K562 (cell line): ENCODE data around the gene MOB1B. TPM values are rescaled to one million over a fixed set of nuclear protein-coding genes. Genes with fewer than 3 reads are reported as not detected.

ENCODE experiments used
- ATAC-seq: fragments of 200-7000 bp; cut with Tn5 transposase; 3 replicates; pipeline ENCODE4 v1.9.1; 2020; ENCODE audit warnings: moderate library complexity
- BruUV-seq: library from RNA; stranded (reverse); fragments of 400-500 nt; replicated peaks from 2 replicates; lab custom pipeline; 2021; lab: Mats Ljungman, UMichigan
- CTCF ChIA-PET: fragments of 300-600 bp; formaldehyde crosslinking; extraction: SDS; loops from one replicate; lab custom pipeline; 2021; ENCODE audit warnings: low intra/inter-chr PET ratio; lab: Yijun Ruan, JAX
- POLR2A ChIA-PET: fragments of 300-600, 350-650 bp; sonication (Branson Sonifier 250); formaldehyde crosslinking; extraction: SDS; loops from one replicate; lab custom pipeline; 2021; ENCODE audit warnings: antibody characterized with exemption, inconsistent platforms; lab: Yijun Ruan, JAX
- DNase-seq, 4 experiments: peaks; one replicate each; pipeline versions ENCODE4 v3.0.0 to v3.0.0-alpha.2; 2011 to 2018; ENCODE audit warnings: low spot score in 3 of 4, mixed read lengths in 3 of 4; ENCODE audit errors: extremely low read depth in 1 of 4
- FAIRE-seq: peaks from 2 replicates; lab custom pipeline; 2011; peaks lifted over from hg19 to GRCh38; lab: Jason Lieb, UNC
- H2AFZ ChIP-seq: 2 replicates; pipeline ENCODE4 v1.6.0; 2011; ENCODE audit warnings: low read depth, low read length, control low read depth, inconsistent platforms
- H3K27ac ChIP-seq: fragments of 200-600 bp; 3 replicates; pipeline ENCODE4 v1.8.0; 2011; ENCODE audit warnings: low read depth, mild to moderate bottlenecking, control low read depth, inconsistent platforms, low read length, moderate library complexity, mixed read lengths; ENCODE audit errors: extremely low read depth
- H3K27me3 ChIP-seq, 2 experiments: fragments of 300-600 bp in 1 of 2; 2 replicates in 1 of 2; 3 replicates in 1 of 2; pipeline versions ENCODE4 v1.6.0 to v1.8.0; 2011; ENCODE audit warnings: inconsistent platforms in 2 of 2, low read length in 2 of 2, mild to moderate bottlenecking in 1 of 2, mixed read lengths in 1 of 2, moderate library complexity in 1 of 2; ENCODE audit not compliant: control insufficient read depth in 2 of 2, insufficient read depth in 2 of 2
- H3K36me3 ChIP-seq: fragments of 300-600 bp; 3 replicates; pipeline ENCODE4 v1.8.0; 2011; ENCODE audit warnings: mild to moderate bottlenecking, low read length, inconsistent platforms; ENCODE audit not compliant: control insufficient read depth, insufficient read depth
- H3K4me1 ChIP-seq, 2 experiments: fragments of 200-600 bp in 1 of 2; replicated peaks in 1 of 2; 2 replicates in 1 of 2; 3 replicates in 1 of 2; pipeline versions ENCODE4 v1.5.1 to v1.8.0; 2011; ENCODE audit warnings: inconsistent platforms in 2 of 2, low read length in 2 of 2, mild to moderate bottlenecking in 1 of 2, mixed read lengths in 1 of 2, moderate library complexity in 1 of 2; ENCODE audit not compliant: control insufficient read depth in 2 of 2, insufficient read depth in 2 of 2
- H3K4me2 ChIP-seq: 2 replicates; pipeline ENCODE4 v1.6.1; 2011; ENCODE audit warnings: low read length, control low read depth, inconsistent platforms, mixed read lengths; ENCODE audit not compliant: insufficient read depth
- H3K4me3 ChIP-seq: fragments of 200-600 bp; sonication (generic), shearing (Covaris generic); 2 replicates; pipeline ENCODE4 v1.5.1; 2016; ENCODE audit warnings: control low read depth, inconsistent platforms
- H3K79me2 ChIP-seq: fragments of 200-600 bp; 3 replicates; pipeline ENCODE4 v1.8.0; 2011; ENCODE audit warnings: low read length, inconsistent platforms; ENCODE audit not compliant: control insufficient read depth, insufficient read depth
- H3K9ac ChIP-seq, 2 experiments: 2 replicates each; pipeline versions ENCODE4 v1.6.0 to v1.6.1; 2011; ENCODE audit warnings: low read depth in 2 of 2, low read length in 2 of 2, control low read depth in 1 of 2, inconsistent platforms in 1 of 2, mild to moderate bottlenecking in 1 of 2, mixed read lengths in 1 of 2; ENCODE audit not compliant: insufficient read depth in 1 of 2
- H3K9me1 ChIP-seq: one replicate; pipeline ENCODE4 v1.6.0; 2011; ENCODE audit warnings: inconsistent platforms, mild to moderate bottlenecking, low read length, moderate library complexity; ENCODE audit not compliant: control insufficient read depth, insufficient read depth
- H3K9me3 ChIP-seq: replicated peaks from 2 replicates; pipeline ENCODE4 v1.5.1; 2011; ENCODE audit warnings: low read depth, low read length, inconsistent platforms; ENCODE audit not compliant: control insufficient read depth, insufficient read depth
- H4K20me1 ChIP-seq: replicated peaks from 2 replicates; pipeline ENCODE4 v1.6.1; 2011; ENCODE audit warnings: low read length, inconsistent platforms, mixed read lengths; ENCODE audit not compliant: control insufficient read depth, insufficient read depth
- ARID1B ChIP-seq: fragments of 450-650 bp; IDR thresholded peaks from 2 replicates; pipeline ENCODE4 v1.6.1; 2016; ENCODE audit warnings: antibody characterized with exemption, mild to moderate bottlenecking, inconsistent platforms
- ASH1L ChIP-seq: fragments of 450-650 bp; IDR thresholded peaks from 2 replicates; pipeline ENCODE4 v1.6.1; 2018; ENCODE audit warnings: borderline replicate concordance, mild to moderate bottlenecking, low read depth; ENCODE audit not compliant: partially characterized antibody
- DPF2 ChIP-seq: fragments of 450-650 bp; IDR thresholded peaks from 2 replicates; pipeline ENCODE4 v1.6.1; 2016
- ESRRA ChIP-seq: fragments of 450-650 bp; IDR thresholded peaks from 2 replicates; pipeline ENCODE4 v1.6.1; 2014; ENCODE audit warnings: low read depth, mild to moderate bottlenecking, moderate library complexity, borderline replicate concordance
- FOXJ2 ChIP-seq: fragments of 200-800 bp; sonication (Bioruptor generic); IDR thresholded peaks from 2 replicates; pipeline ENCODE4 v1.6.1; 2016; ENCODE audit warnings: missing genetic modification characterization, missing compliant biosample characterization
- MYNN ChIP-seq, 2 experiments: sonication (generic); formaldehyde crosslinking in 1 of 2; IDR thresholded peaks; 2 replicates each; pipeline versions ENCODE4 v1.5.0 to v1.6.1; 2016 to 2020; ENCODE audit warnings: antibody characterized with exemption in 1 of 2, missing genetic modification reagents in 1 of 2
- NKRF ChIP-seq: fragments of 450-650 bp; IDR thresholded peaks from 2 replicates; pipeline ENCODE4 v1.6.1; 2016; ENCODE audit warnings: borderline replicate concordance
- POLR3A ChIP-seq: IDR thresholded peaks from 2 replicates; pipeline ENCODE4 v1.6.1; 2011; ENCODE audit warnings: borderline replicate concordance, mild to moderate bottlenecking, moderate library complexity; ENCODE audit not compliant: insufficient read length, insufficient read depth; ENCODE audit errors: extremely low read depth
- PTRF ChIP-seq: fragments of 450-650 bp; IDR thresholded peaks from 2 replicates; pipeline ENCODE4 v1.6.1; 2016; ENCODE audit warnings: mild to moderate bottlenecking, missing genetic modification characterization, missing compliant biosample characterization
- SMARCE1 ChIP-seq: fragments of 450-650 bp; IDR thresholded peaks from 2 replicates; pipeline ENCODE4 v1.7.1; 2016; ENCODE audit warnings: mild to moderate bottlenecking
- ZBTB12 ChIP-seq: fragments of 250-450 bp; sonication (Bioruptor Pico); IDR thresholded peaks from 2 replicates; pipeline ENCODE4 v1.4.0; 2020
- ZNF511 ChIP-seq: sonication (generic); formaldehyde crosslinking; IDR thresholded peaks from 2 replicates; pipeline ENCODE4 v1.8.0; 2022; ENCODE audit warnings: mild to moderate bottlenecking, missing genetic modification reagents
- ZNF589 ChIP-seq: fragments of 200-800 bp; sonication (Bioruptor generic); IDR thresholded peaks from 2 replicates; pipeline ENCODE4 v1.6.1; 2016; ENCODE audit warnings: low read depth, missing genetic modification characterization, missing compliant biosample characterization
- ZNF592 ChIP-seq: fragments of 450-650 bp; IDR thresholded peaks from 2 replicates; pipeline ENCODE4 v1.6.1; 2017; ENCODE audit warnings: antibody characterized with exemption, mild to moderate bottlenecking
- WGBS: fragments of 100-300 bp; shearing (Covaris generic); methylation state at CpG from one replicate; pipeline ENCODE4 v1.1.6; 2016; ENCODE audit warnings: low coverage, mixed read lengths; ENCODE audit not compliant: insufficient coverage; ENCODE audit errors: missing lambda C conversion rate; 5-methylcytosine and 5-hydroxymethylcytosine counted together
- in situ Hi-C: fragments of 300-500 bp; cut with MboI; formaldehyde crosslinking; loops from 4 replicates; pipeline ENCODE4 v1.15.0; 2018; ENCODE audit warnings: inconsistent platforms, mixed read lengths
- intact Hi-C: fragments of 100-400 bp; cut with micrococcal nuclease; formaldehyde crosslinking; loops from 2 replicates; pipeline ENCODE4 v1.14.2; 2022
- polyA plus RNA-seq, 8 experiments: library from polyadenylated mRNA; depleted of rRNA in 4 of 8; stranded (reverse) in 5 of 8; unstranded in 3 of 8; fragments of >200 nt; fragmentation: Nextera tagmentation in 2 of 8; fragmentation: Illumina TruSeq in 1 of 8; extraction: Ambion mirVana in 2 of 8; extraction: Trizol in 1 of 8; gene quantifications; 2 replicates each; pipeline versions ENCODE4 v1.2.1 to v1.2.3, GENCODE V29; 2011 to 2014; ENCODE audit warnings: inconsistent platforms in 1 of 8, missing spikeins in 1 of 8
- total RNA-seq, 7 experiments: library from RNA; depleted of rRNA in 6 of 7; stranded (reverse); fragments of >200 nt in 6 of 7; fragmentation: Illumina TruSeq in 2 of 7; extraction: Trizol in 2 of 7; gene quantifications; 2 replicates each; pipeline versions ENCODE4 v1.2.1 to v1.2.3, GENCODE V29; 2011 to 2021; ENCODE audit warnings: low replicate concordance in 1 of 7

The MOB1B gene
- total and polyA plus RNA-seq, 9 of the 15 experiments (the other 6 are each of a cell fraction or from before 2014, with no cell fraction given), result 8.4 to 37.8 (median 19.0) TPM

- CTCF ChIA-PET, result no interaction called here
- TF ChIP-seq ESRRA (peak; percentile 83), DPF2 (peak; percentile 67), ARID1B (peak; percentile 59; the same call in 1 of the 2 replicates), NKRF (no peak), ZNF589 (CRISPR knock-in tag) (no peak), POLR3A (no peak), ZBTB12 (CRISPR knock-in tag) (no peak), SMARCE1 (peak; percentile 68), ZNF592 (0 out of 2 replicates have a peak, but pooled peaks have one; percentile 33), PTRF (tag) (no peak), ZNF511 (CRISPR knock-in tag) (no peak), FOXJ2 (tag) (0 out of 2 replicates have a peak, but pooled peaks have one; percentile 23), MYNN (IDR thresholded peaks at IDR 0.05) (no peak), MYNN (CRISPR knock-in tag; IDR thresholded peaks at IDR 0.05) (no peak), ASH1L (no peak)
Measured at GRCh38 chr4:71026086-71026485, 123.9 kb downstream of the MOB1B start.

More at GRCh38 chr4:71026086-71026485, 123.9 kb downstream of the MOB1B start:
- POLR2A ChIA-PET, result interaction anchor here (0.6 to 1.5 kb wide), 3 partner anchors 17 to 641 kb away, joined by 3 to 4 read pairs (median 4); partner anchors contain the start of gene DCK
- H3K4me1 ChIP-seq, result no peaks in the 10 kb centered on the region; a peak in 1 of 5 replicates
- H3K4me2 ChIP-seq, result no peak overlapping the region
- H3K79me2 ChIP-seq, result no peaks in the 10 kb centered on the region
- WGBS, result 0% methylated on average over 2 of the region's 2 CpGs
- DNase-seq (peak; percentile 43 to 81 (median 58)), FAIRE-seq (peak; percentile 84), ATAC-seq (peak; percentile 94)
- no peak overlapping the region for H3K4me3 ChIP-seq
- in situ Hi-C loops (no loop called here), intact Hi-C loops (no loop called here)
- H3K27ac ChIP-seq, result peak overlapping the region; percentile 44; the same call in 1 of the 3 replicates
- H3K36me3 ChIP-seq, result peaks cover 35% of the 10 kb centered on the region; the same call in 2 of the 3 replicates
- H3K9ac ChIP-seq, result no peak overlapping the region
- H4K20me1 ChIP-seq, result no peaks in the 10 kb centered on the region
- no peaks in the 10 kb centered on the region for H3K27me3 ChIP-seq
- no peaks in the 10 kb centered on the region for H3K9me1 ChIP-seq
- BruUV-seq, result no TSS peak
- H2AFZ ChIP-seq, result peak overlapping the region; percentile 29; the same call in 1 of the 2 replicates
- H3K9me3 ChIP-seq, result no peaks in the 10 kb centered on the region
